GM11168 (cell line): ENCODE data around the gene ASB16.

ENCODE experiments used
- in situ Hi-C: fragments of 300-500 bp; cut with MboI; formaldehyde crosslinking; loops from one replicate; pipeline ENCODE4 v1.12.0; 2022; ENCODE audit warnings: low sequenced_read_pairs; ENCODE audit not compliant: unreplicated experiment

The ASB16 gene

GRCh38 chr17:44186307-44187130 is 16.0 kb downstream of the ASB16 start, which contains the start of gene TMUB2:
TSS of gene TMUB2 (plus strand) at chr17:44186972. CDS start at chr17:44187709, 737 bp downstream.
- in situ Hi-C loops, result no loop called here

DNA sequence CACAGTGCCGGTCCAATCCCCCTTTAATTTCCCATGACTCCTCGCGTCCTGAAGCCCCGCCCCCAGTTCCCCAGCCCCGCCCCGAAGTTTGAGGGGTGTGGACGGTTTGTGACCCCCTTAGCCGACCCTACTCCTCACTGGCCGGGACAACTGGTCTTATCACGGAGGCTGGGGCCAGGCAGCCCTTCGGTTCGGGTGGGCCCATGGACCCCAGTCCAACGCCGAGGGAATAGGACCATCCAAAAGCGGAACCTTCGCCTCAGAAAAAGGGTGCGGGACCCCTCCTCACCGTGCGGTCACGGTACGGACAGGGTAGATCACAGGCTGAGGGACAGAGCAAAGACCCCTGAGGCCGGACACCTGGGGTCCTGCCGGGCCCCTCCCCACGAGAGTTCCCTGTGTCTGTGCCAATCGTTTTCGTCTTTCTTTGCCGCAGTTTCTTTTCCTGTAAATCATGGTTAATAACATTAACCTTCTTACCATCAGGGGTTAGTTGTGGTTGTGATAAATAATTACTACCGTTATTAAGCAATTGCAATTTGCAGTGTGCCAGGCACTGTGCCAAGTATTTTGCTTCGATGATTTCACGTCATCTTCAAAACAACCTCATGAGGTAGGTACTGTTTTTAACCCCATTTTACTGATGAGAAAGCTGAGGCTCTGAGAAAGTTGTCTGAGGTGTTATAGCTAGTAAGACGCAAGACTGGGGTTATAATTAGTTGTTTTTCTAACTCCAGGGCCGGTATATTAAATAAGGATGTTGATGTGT is 16.8 kb downstream of the ASB16 start:
- in situ Hi-C loops, result no loop called here

GRCh38 chr17:44188576-44189403 is 18.3 kb downstream of the ASB16 start:
- in situ Hi-C loops, result no loop called here

DNA sequence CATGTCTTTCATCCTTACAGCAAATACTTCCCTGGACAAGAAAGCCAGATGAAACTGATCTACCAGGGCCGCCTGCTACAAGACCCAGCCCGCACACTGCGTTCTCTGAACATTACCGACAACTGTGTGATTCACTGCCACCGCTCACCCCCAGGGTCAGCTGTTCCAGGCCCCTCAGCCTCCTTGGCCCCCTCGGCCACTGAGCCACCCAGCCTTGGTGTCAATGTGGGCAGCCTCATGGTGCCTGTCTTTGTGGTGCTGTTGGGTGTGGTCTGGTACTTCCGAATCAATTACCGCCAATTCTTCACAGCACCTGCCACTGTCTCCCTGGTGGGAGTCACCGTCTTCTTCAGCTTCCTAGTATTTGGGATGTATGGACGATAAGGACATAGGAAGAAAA is 20.0 kb downstream of the ASB16 start:
- in situ Hi-C loops, result no loop called here

DNA sequence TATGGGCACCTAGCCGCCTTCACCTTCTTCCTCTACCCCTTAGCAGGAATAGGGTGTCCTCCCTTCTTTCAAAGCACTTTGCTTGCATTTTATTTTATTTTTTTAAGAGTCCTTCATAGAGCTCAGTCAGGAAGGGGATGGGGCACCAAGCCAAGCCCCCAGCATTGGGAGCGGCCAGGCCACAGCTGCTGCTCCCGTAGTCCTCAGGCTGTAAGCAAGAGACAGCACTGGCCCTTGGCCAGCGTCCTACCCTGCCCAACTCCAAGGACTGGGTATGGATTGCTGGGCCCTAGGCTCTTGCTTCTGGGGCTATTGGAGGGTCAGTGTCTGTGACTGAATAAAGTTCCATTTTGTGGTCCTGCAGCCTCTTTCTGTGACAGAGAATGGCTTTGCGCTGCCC is 20.9 kb downstream of the ASB16 start:
- in situ Hi-C loops, result no loop called here

GRCh38 chr17:44191941-44192496 is 21.5 kb downstream of the ASB16 start:
- in situ Hi-C loops, result no loop called here

GRCh38 chr17:44192750-44193149 is 22.2 kb downstream of the ASB16 start:
- in situ Hi-C loops, result no loop called here

- in situ Hi-C loops, result no loop called here
Observed at GRCh38 chr17:44193326-44194084, 23.0 kb downstream of the ASB16 start.

DNA sequence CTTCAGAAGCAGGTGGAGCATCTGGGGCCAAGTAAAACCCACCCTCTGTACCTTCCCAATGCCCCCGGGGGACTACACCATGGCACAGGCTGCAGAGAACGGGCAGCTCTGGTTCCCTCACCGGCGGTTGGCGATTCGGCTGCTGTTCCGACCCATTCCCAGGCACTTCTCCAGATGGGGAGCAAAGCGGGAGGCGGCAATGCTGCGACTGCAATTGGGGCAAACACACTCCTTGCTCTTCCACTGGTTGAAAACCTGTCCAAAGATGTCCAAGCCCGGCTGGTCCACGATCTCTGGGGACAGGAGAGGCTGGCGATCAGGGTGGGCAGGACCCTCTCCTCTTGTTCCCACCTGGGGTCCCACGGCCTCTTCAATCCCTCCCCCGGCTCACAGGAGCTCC is 26.6 kb downstream of the ASB16 start:
- in situ Hi-C loops, result no loop called here

- in situ Hi-C loops, result no loop called here
Observed at GRCh38 chr17:44197980-44198720, 27.6 kb downstream of the ASB16 start.

DNA sequence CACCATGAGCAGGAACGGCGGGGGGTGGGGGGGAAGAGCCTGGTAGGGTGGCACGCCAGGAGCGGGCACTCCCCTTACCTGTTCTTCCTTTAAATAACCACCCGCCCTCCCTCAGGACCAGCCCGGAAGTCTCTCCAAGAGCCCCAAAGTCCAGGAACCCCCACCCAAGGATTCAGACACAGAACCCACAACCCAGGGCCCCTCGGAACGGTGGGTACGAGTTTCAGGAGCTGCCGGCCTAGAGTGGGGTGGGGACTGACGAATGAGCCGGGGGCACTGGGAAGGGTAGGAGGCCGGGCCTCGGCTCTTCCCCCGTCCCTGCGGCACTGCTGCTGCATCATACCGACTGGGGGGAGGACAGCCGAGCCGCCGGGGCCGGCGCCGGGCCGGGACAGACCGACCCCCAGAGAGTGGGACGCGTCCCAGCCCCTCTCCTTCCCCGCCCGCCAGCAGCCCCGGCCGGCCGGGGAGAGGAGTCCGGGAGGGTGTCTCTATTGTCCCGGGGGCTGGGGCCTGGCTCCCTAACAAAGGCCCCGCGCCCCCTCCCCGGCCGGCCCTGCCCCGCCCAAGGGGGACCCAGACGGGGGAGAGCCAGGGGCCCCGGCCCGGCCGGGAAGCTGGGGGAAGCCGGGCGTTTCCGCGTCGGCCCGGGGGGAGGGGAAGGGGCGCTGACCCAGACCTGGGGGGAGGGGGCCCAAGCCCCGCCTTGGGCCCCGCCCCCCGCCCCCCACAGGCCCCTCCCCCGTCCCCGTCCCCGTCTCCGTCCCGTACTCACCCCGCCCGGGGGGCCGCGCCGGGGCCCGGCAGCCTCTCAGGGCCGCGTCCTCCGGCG is 28.4 kb downstream of the ASB16 start:
- in situ Hi-C loops, result no loop called here

GRCh38 chr17:44199553-44200477 is 29.3 kb downstream of the ASB16 start, which contains the start of gene ATXN7L3:
TSS of gene ATXN7L3 (minus strand) at chr17:44199884. CDS start at chr17:44198070, 1,814 bp downstream.
- in situ Hi-C loops, result loop anchor here (25.0 kb wide), 1 partner anchor 312 kb away; the partner anchor contains the start of gene GPATCH8

- in situ Hi-C loops, result loop anchor here (25.0 kb wide), 1 partner anchor 312 kb away; the partner anchor contains the start of gene GPATCH8
Observed at GRCh38 chr17:44200478-44201155, 30.1 kb downstream of the ASB16 start.

DNA sequence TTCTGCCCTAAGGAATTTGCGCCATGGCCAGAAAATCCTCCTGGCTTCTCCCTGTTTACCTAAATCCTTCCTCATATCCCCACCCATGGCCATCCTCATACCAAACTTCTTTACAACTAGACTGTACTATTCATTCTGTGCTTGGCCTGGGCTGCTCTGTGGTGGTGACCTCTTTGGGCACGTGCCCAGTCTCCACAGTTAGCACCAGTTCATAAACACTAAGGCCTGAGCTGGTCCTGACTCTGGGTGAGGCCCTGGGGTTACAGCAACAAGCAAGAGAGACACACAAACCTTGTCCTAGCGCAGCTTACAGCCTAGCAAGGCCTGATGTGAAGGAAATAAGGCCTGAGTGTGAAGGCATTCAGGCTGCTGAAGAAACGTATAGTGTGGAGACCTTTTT is 32.3 kb downstream of the ASB16 start:
- in situ Hi-C loops, result loop anchor here (25.0 kb wide), 1 partner anchor 310 kb away; the partner anchor contains the start of gene GPATCH8

GRCh38 chr17:44203731-44204440 is 33.4 kb downstream of the ASB16 start:
- in situ Hi-C loops, result loop anchor here (25.0 kb wide), 1 partner anchor 308 kb away; the partner anchor contains the start of gene GPATCH8
